RWPE2 (cell line): ENCODE measurements around the gene NTPCR.
"Not testable (repeated sequence)": the region's sequence is repeated elsewhere in the genome, so short reads cannot be mapped to it uniquely, and the experiment has no call there.

Experiments used
- ATAC-seq: fragments of 200-7000 bp; cut with Tn5 transposase; 3 replicates; pipeline ENCODE4 v1.9.1; 2021; ENCODE audit warnings: low read depth
- DNase-seq: peaks from one replicate; pipeline ENCODE4 v3.0.0-alpha.2; 2020; ENCODE audit warnings: low spot score
- H3K27ac ChIP-seq: fragments of 450-650 bp; 2 replicates; pipeline ENCODE4 v1.5.1; 2017; ENCODE audit warnings: mild to moderate bottlenecking; ENCODE audit not compliant: poor library complexity, severe bottlenecking
- H3K27me3 ChIP-seq: fragments of 250-450 bp; sonication (Bioruptor Pico); 2 replicates; pipeline ENCODE4 v1.5.1; 2021; ENCODE audit warnings: mild to moderate bottlenecking, moderate library complexity; ENCODE audit not compliant: insufficient read depth, poor library complexity, severe bottlenecking
- H3K36me3 ChIP-seq: fragments of 250-450 bp; sonication (Bioruptor Pico); 2 replicates; pipeline ENCODE4 v1.5.1; 2020; ENCODE audit warnings: low read depth, mild to moderate bottlenecking, moderate library complexity
- H3K4me1 ChIP-seq: fragments of 250-450 bp; sonication (Bioruptor Pico); 2 replicates; pipeline ENCODE4 v1.5.1; 2021; ENCODE audit warnings: mild to moderate bottlenecking, moderate library complexity; ENCODE audit not compliant: insufficient read depth, poor library complexity, severe bottlenecking
- H3K4me3 ChIP-seq: fragments of 250-450 bp; sonication (Bioruptor Pico); 2 replicates; pipeline ENCODE4 v1.5.1; 2021; ENCODE audit warnings: mild to moderate bottlenecking, moderate library complexity; ENCODE audit not compliant: severe bottlenecking
- H3K9me3 ChIP-seq: fragments of 250-450 bp; sonication (Bioruptor Pico); 2 replicates; pipeline ENCODE4 v1.5.1; 2021; ENCODE audit warnings: mild to moderate bottlenecking, moderate library complexity; ENCODE audit not compliant: severe bottlenecking
- TF ChIP-seq, protein P1 (sequence below): fragments of 450-650 bp; IDR thresholded peaks from one replicate; pipeline ENCODE4 v1.5.1; 2017; ENCODE audit warnings: mild to moderate bottlenecking, moderate library complexity; ENCODE audit not compliant: poor library complexity, severe bottlenecking

The NTPCR gene

DNA sequence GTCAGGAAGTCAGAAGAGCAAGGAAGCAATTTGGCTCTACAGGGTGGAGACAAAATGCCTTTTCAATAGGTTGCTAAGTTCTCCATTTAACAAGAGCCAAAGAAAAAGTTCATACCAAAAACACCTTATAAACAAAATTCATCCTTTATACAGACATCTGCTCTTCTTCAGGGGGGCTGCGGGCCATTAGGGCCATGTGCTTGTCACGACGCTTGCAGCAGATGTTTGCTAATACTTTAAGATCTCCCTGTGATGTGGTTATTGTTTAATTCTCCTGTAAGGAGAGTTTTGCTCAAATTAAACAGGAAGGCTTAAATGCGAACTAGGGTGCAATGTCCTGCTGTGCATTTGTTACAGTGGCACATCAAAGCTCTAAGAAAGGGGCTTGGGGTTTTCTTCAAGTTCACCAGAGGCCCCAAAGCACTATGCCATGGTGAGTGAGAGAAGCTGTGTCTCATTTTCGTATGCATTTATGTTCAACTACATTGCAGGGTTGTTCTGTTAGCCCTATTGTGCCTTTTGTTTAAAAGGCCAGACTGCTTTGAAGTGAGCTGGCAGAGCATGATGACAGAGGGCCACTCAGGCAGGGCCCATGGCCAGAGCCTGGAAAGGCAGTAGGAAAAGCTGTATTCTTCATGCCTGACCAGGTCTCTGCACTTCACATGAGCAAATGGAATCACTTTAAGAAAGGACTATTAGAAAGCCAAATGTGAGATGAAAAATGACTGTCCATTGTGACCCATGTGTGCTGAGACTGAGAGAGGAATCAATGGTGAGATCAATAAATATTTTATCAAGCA lies 24.8 kb upstream of the NTPCR start:
- Histone ChIP-seq H3K27me3 (no peaks in the 10 kb centered on the region), H3K27ac (no peak overlapping the region), H3K9me3 (no peaks in the 10 kb centered on the region), H3K36me3 (no peaks in the 10 kb centered on the region), H3K4me3 (no peak overlapping the region), H3K4me1 (no peaks in the 10 kb centered on the region)
- ATAC-seq = no peak
- DNase-seq = no peak
- TF ChIP-seq, protein P1, sequence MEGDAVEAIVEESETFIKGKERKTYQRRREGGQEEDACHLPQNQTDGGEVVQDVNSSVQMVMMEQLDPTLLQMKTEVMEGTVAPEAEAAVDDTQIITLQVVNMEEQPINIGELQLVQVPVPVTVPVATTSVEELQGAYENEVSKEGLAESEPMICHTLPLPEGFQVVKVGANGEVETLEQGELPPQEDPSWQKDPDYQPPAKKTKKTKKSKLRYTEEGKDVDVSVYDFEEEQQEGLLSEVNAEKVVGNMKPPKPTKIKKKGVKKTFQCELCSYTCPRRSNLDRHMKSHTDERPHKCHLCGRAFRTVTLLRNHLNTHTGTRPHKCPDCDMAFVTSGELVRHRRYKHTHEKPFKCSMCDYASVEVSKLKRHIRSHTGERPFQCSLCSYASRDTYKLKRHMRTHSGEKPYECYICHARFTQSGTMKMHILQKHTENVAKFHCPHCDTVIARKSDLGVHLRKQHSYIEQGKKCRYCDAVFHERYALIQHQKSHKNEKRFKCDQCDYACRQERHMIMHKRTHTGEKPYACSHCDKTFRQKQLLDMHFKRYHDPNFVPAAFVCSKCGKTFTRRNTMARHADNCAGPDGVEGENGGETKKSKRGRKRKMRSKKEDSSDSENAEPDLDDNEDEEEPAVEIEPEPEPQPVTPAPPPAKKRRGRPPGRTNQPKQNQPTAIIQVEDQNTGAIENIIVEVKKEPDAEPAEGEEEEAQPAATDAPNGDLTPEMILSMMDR = no peak

DNA sequence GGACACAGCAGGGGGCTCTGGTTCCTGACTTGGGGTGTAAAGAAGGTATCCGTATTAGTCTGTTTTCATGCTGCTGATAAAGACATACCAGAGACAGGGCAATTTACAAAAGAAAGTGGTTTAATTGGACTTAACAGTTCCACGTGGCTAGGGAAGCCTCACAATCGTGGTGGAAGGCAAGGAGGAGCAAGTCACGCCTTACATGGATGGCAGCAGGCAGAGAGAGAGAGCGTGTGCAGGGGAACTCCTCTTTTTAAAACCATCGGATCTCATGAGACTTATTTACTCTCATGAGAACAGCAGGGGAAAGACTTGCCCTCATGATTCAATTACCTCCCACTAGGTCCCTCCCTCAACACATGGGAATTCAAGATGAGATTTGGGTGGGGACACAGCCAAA lies 23.2 kb upstream of the NTPCR start:
- not testable (repeated sequence) for H3K27ac ChIP-seq, H3K36me3 ChIP-seq, ATAC-seq, H3K9me3 ChIP-seq, H3K4me1 ChIP-seq, DNase-seq, H3K4me3 ChIP-seq, H3K27me3 ChIP-seq

DNA sequence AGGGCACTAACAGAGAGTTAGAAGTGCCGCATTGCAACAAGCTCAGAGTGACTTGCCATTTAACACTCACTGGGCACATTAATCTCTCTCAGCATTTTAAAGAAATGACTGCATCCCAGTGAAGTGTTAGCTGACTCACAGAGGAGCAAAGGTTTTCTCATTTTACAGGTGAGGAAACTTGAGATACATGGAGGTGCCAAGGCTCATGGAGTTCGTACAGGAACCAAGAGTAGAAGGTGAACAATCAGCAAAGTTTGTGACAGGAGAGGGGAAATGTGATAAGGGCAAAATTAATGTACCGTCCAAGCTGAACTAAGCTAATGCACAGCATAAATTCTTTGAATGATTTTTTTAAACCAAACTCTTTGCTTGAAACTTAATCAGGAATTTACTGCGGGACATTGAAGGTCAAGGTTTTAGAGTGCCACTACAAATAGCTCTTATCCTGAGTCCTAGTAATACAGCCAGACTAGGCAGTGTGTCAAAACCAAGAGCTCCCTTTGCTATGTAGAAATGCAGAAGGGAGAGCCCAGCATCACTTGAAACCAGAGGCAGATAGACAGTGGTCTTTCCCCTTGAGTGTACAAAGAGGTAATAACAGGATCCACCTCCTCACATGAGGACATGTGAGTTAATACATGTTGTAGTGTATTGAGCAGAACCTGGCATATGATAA lies 22.4 kb upstream of the NTPCR start:
- H3K4me3 ChIP-seq = no peak overlapping the region
- ATAC-seq (no peak), DNase-seq (no peak)
- no peaks in the 10 kb centered on the region for H3K9me3 ChIP-seq
- TF ChIP-seq, protein P1 = no peak
- H3K27ac ChIP-seq = no peak overlapping the region
- H3K27me3 ChIP-seq = no peaks in the 10 kb centered on the region
- no peaks in the 10 kb centered on the region for H3K4me1 ChIP-seq
- no peaks in the 10 kb centered on the region for H3K36me3 ChIP-seq

DNA sequence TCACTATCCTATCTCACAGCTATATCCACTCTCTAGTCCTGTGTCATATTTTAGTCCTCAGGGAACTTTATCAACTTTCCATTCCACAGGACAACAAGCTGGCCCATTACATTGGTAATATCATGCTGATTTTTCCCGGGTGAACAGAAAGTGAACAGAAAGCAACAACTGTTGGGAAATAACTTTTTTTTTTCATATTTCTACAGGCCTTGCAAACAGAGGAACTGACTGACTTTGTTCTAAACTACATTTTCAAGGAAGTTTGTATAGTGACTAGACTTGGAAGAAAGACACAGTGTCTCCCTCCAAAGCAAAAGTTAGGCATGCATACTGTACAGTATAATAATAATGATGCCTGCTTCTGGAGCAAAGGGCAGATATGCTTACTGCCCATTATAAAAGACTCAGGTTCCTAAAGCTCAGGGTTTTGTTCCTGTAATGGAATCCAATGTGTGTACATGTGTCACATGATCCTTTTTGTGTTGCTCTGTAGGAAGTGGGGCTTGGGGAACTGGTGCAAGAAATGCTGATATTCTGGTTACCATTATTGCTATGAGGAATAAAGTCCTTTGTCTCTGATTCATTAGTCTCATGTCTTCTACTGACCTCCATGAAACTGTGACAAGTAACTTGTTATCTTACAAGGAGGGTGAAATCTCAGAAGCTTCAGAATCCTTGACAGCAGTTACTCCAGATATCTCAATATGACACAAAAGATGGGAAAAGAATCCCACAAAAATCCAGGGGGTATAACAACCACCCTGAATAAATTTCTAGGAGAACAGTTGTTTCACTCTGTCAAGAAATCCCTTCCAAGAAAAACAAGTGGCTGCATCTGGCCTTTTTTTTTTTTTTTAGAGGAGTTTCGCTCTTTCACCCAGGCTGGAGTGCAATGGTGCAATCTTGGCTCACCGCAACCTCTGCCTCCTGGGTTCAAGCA lies 17.7 kb upstream of the NTPCR start:
- DNase-seq = no peak
- Histone ChIP-seq H3K27me3 (no peaks in the 10 kb centered on the region), H3K4me1 (no peaks in the 10 kb centered on the region), H3K27ac (no peak overlapping the region), H3K4me3 (no peak overlapping the region), H3K9me3 (no peaks in the 10 kb centered on the region), H3K36me3 (no peaks in the 10 kb centered on the region)
- ATAC-seq = no peak
- TF ChIP-seq, protein P1 = no peak

DNA sequence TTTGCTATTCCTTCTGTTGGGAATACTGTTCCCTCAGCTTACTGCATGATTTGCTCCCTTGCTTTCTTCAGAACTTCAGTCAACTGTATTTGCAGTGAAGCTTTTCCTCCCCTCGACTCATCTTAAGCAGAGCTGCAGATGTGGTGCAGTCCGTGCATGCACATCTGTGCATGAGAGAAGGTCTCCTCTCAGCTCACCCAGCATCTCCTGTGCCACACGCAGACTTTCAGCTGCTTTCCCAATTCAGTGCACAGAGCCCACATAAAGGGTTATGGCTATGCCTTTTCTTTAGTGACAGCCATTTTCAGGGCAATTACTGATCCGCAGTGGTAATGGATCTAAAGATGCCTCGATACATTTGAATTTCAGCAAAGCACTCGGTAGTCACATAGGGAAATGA lies 13.5 kb upstream of the NTPCR start:
- Histone ChIP-seq H3K36me3 (no peaks in the 10 kb centered on the region), H3K4me3 (no peak overlapping the region)
- no peak for ATAC-seq

More for the DNA sequence above, 13.5 kb upstream of the NTPCR start:
- H3K9me3 ChIP-seq = no peaks in the 10 kb centered on the region
- no peak overlapping the region for H3K27ac ChIP-seq
- H3K27me3 ChIP-seq = no peaks in the 10 kb centered on the region
- no peak for DNase-seq
- H3K4me1 ChIP-seq = no peaks in the 10 kb centered on the region
- TF ChIP-seq, protein P1 = no peak
